ENCODE data around the gene MPZ. TPM values are rescaled to one million over a fixed set of nuclear protein-coding genes. Genes with fewer than 3 reads are reported as not detected.
"Not testable (repeated sequence)": the region's sequence is repeated elsewhere in the genome, so short reads cannot be mapped to it uniquely, and the experiment has no call there.

Gene MPZ
- total RNA-seq, 1 donor from 2014 or later: 1.4 TPM

GRCh38 chr1:161258439-161259344 is 51.1 kb downstream of the MPZ start, which contains the start of gene PCP4L1:
Gene PCP4L1, plus strand, starts transcription at chr1:161258745. Its CDS starts 230 bp downstream, at chr1:161258975.
- peak in 1 of 2 experiments; percentile 50 for DNase-seq (ENCODE audit: low spot score in 2 of 2, unreplicated experiment in 2 of 2)
- H3K27me3 Mint-ChIP-seq (ENCODE audit: low read depth): peaks cover 57% of the 10 kb centered on the region

DNA sequence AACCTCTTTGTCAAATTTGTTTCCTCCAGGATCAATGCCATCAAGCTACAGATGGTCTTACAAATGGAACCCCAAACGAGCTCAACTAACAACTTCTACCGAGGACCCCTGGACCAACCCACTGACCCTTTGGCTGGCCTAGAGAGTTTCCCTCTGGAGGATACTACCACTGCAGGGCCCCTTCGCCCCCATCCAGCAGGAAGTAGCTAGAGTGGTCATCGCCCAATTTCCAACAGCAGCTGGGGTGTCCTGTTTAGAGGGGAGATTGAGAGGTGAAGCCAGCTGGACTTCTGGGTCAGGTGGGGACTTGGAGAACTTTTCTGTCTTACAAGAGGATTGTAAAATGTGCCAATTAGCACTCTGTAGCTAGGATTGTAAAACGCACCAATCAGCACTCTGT is 52.7 kb downstream of the MPZ start:
- not testable (repeated sequence) for DNase-seq (ENCODE audit: low spot score in 2 of 2, unreplicated experiment in 2 of 2)
- peaks cover 52% of the 10 kb centered on the region for H3K27me3 Mint-ChIP-seq (ENCODE audit: low read depth)

More at GRCh38 chr1:161258439-161259344, 51.1 kb downstream of the MPZ start, which contains the start of gene PCP4L1:
- H3K9me3 Mint-ChIP-seq: peaks cover 20% of the 10 kb centered on the region
- H3K36me3 Mint-ChIP-seq: peaks cover 7% of the 10 kb centered on the region
- peak within 1 kb of the TSS; percentile 58 for H3K4me3 Mint-ChIP-seq
- TF ChIP-seq, protein P1, sequence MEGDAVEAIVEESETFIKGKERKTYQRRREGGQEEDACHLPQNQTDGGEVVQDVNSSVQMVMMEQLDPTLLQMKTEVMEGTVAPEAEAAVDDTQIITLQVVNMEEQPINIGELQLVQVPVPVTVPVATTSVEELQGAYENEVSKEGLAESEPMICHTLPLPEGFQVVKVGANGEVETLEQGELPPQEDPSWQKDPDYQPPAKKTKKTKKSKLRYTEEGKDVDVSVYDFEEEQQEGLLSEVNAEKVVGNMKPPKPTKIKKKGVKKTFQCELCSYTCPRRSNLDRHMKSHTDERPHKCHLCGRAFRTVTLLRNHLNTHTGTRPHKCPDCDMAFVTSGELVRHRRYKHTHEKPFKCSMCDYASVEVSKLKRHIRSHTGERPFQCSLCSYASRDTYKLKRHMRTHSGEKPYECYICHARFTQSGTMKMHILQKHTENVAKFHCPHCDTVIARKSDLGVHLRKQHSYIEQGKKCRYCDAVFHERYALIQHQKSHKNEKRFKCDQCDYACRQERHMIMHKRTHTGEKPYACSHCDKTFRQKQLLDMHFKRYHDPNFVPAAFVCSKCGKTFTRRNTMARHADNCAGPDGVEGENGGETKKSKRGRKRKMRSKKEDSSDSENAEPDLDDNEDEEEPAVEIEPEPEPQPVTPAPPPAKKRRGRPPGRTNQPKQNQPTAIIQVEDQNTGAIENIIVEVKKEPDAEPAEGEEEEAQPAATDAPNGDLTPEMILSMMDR (IDR thresholded peaks at IDR 0.05; ENCODE audit: unreplicated experiment): no peak
- H3K27ac Mint-ChIP-seq: no peak within 1 kb of the TSS
- H3K4me1 Mint-ChIP-seq: peaks cover 7% of the 10 kb centered on the region

DNA sequence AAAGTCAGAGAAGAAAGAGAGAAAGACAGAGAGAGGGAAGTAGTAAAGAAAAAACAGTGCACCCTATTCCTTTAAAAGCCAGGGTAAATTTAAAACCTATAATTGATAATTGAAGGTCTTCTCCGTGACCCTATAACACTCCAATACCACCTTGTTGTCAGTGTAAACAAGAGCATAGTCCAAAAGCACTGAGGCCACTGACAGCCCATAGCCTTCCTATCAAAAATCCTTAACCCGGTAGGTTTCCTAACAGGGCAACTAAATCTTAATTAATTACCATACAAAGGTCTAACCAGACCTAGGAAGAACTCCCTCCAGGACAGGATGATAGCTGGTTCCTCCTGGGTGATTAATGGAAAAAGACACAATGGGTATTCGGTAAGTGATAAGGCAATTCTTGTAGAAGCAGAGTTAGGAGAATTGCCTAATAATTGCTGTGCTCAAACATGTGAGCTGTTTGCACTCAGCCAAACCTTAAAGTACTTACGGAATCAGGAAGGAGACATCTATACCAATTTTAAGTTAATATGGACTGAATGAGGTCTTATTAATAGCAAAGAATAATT is 53.7 kb downstream of the MPZ start:
- H3K27ac Mint-ChIP-seq; H3K4me1 Mint-ChIP-seq; H3K4me3 Mint-ChIP-seq; DNase-seq (ENCODE audit: low spot score in 2 of 2, unreplicated experiment in 2 of 2); H3K36me3 Mint-ChIP-seq: not testable (repeated sequence)
- H3K27me3 Mint-ChIP-seq (ENCODE audit: low read depth): peaks cover 42% of the 10 kb centered on the region
- peaks cover 20% of the 10 kb centered on the region for H3K9me3 Mint-ChIP-seq

More for the DNA sequence above, 52.7 kb downstream of the MPZ start:
- H3K27ac Mint-ChIP-seq, H3K36me3 Mint-ChIP-seq, H3K4me1 Mint-ChIP-seq, H3K4me3 Mint-ChIP-seq: not testable (repeated sequence)
- H3K9me3 Mint-ChIP-seq: peaks cover 20% of the 10 kb centered on the region

GRCh38 chr1:161255302-161255701 is 54.5 kb downstream of the MPZ start:
- not testable (repeated sequence) for H3K27ac Mint-ChIP-seq; H3K4me3 Mint-ChIP-seq; DNase-seq (ENCODE audit: low spot score in 2 of 2, unreplicated experiment in 2 of 2); H3K36me3 Mint-ChIP-seq; H3K4me1 Mint-ChIP-seq
- peaks cover 20% of the 10 kb centered on the region for H3K9me3 Mint-ChIP-seq
- H3K27me3 Mint-ChIP-seq (ENCODE audit: low read depth): peaks cover 35% of the 10 kb centered on the region

Other genes with a start within 250 kb of the MPZ start
- gene ARHGAP30, start 240.1 kb downstream of the MPZ start, total RNA-seq: 1.4 to 1.9 TPM (median 1.6 TPM) in 3 replicates
- gene NECTIN4, start 220.4 kb downstream of the MPZ start, total RNA-seq: 29.9 to 31.5 TPM (median 30.6 TPM) in 3 replicates
- gene KLHDC9, start 211.6 kb downstream of the MPZ start, total RNA-seq: 4.2 to 5.4 TPM (median 5.4 TPM) in 3 replicates
- 49.7 to 53.2 TPM (median 50.8 TPM) in 3 replicates for gene PFDN2, start 191.9 kb downstream of the MPZ start, total RNA-seq
- gene NIT1, start 191.9 kb downstream of the MPZ start, total RNA-seq: 35.3 to 37.7 TPM (median 35.9 TPM) in 3 replicates
- gene DEDD, start 177.3 kb downstream of the MPZ start, total RNA-seq: 43.7 to 45.0 TPM (median 44.4 TPM) in 3 replicates
- gene UFC1, start 156.0 kb downstream of the MPZ start, total RNA-seq: 86.2 to 90.2 TPM (median 88.7 TPM) in 3 replicates
- 42.6 to 48.4 TPM (median 47.4 TPM) in 3 replicates for gene USP21, start 150.5 kb downstream of the MPZ start, total RNA-seq
- gene PPOX, start 143.5 kb downstream of the MPZ start, total RNA-seq: 48.9 to 49.7 TPM (median 49.0 TPM) in 3 replicates
- 38.0 to 43.0 TPM (median 40.5 TPM) in 3 replicates for gene B4GALT3, start 132.5 kb downstream of the MPZ start, total RNA-seq
- 6.8 to 9.9 TPM (median 9.2 TPM) in 3 replicates for gene ADAMTS4, start 110.9 kb downstream of the MPZ start, total RNA-seq
- gene NDUFS2, start 107.6 kb downstream of the MPZ start, total RNA-seq: 70.1 to 72.0 TPM (median 70.8 TPM) in 3 replicates
- 0.40 to 1.8 TPM (median 1.3 TPM) in 3 replicates for gene FCER1G, start 94.7 kb downstream of the MPZ start, total RNA-seq
- gene APOA2, start 86.3 kb downstream of the MPZ start, total RNA-seq: not detected in 3 replicates
- gene TOMM40L, start 83.9 kb downstream of the MPZ start, total RNA-seq: 8.5 to 9.3 TPM (median 9.3 TPM) in 3 replicates
- not detected in 3 replicates for gene NR1I3, start 71.8 kb downstream of the MPZ start, total RNA-seq
- gene PCP4L1, start 51.2 kb downstream of the MPZ start, total RNA-seq: 0.25 TPM in 1 of 3 replicates, not detected in the others
- gene SDHC, start 4.4 kb upstream of the MPZ start, total RNA-seq: 141 to 147 TPM (median 145 TPM) in 3 replicates
- not detected in 3 replicates for gene CFAP126, start 57.9 kb upstream of the MPZ start, total RNA-seq
- gene FCGR2A, start 195.5 kb upstream of the MPZ start, total RNA-seq: 0.51 to 0.81 TPM (median 0.62 TPM) in 3 replicates
- gene HSPA6, start 214.6 kb upstream of the MPZ start, total RNA-seq: 0.13 to 0.38 TPM (median 0.25 TPM) in 3 replicates
- not detected in 3 replicates for gene FCGR3A, start 239.8 kb upstream of the MPZ start, total RNA-seq